Amniotic epithelial cell (primary cell): ENCODE results near the gene CPSF7.

Experiments used
- DNase-seq: peaks from one replicate; pipeline ENCODE4 v3.0.0-alpha.2; 2010; ENCODE audit warnings: low read depth

Gene CPSF7

DNA sequence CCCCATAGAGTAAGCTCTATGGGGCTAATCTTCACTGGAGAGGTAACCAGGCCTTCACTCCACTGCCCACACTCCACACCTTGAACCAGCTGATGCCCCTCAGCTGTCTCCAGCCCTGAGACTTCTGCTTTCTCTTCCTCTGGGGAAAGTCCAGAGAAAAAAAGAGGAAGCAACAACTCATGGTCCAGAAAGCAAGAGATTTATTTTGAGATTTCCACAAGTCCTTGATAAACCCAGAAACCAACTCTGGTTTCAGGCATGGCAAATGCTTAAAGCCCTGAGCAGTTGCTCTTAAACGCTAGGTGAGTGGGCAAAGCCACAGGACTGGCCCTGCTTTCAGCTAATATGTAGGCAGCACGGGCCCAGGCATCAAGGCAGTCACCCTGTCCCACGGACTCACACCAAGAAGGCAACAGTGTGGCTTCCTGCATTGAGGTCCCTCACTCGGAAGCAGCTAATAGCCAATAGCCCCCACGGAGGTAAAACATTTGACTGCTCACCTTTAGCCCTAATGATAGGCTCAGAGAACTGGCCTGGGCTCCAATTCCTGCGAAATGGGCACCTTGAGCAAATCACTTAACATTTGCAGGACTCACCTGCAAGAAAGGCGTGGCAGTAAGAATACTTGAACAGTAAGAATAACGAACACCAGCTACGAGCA lies 72.4 kb downstream of the CPSF7 start:
- no peak for DNase-seq

- DNase-seq: no peak
Observed at GRCh38 chr11:61356706-61357105, 73.1 kb downstream of the CPSF7 start.

- no peak for DNase-seq
Observed at GRCh38 chr11:61354208-61354607, 75.6 kb downstream of the CPSF7 start.

DNA sequence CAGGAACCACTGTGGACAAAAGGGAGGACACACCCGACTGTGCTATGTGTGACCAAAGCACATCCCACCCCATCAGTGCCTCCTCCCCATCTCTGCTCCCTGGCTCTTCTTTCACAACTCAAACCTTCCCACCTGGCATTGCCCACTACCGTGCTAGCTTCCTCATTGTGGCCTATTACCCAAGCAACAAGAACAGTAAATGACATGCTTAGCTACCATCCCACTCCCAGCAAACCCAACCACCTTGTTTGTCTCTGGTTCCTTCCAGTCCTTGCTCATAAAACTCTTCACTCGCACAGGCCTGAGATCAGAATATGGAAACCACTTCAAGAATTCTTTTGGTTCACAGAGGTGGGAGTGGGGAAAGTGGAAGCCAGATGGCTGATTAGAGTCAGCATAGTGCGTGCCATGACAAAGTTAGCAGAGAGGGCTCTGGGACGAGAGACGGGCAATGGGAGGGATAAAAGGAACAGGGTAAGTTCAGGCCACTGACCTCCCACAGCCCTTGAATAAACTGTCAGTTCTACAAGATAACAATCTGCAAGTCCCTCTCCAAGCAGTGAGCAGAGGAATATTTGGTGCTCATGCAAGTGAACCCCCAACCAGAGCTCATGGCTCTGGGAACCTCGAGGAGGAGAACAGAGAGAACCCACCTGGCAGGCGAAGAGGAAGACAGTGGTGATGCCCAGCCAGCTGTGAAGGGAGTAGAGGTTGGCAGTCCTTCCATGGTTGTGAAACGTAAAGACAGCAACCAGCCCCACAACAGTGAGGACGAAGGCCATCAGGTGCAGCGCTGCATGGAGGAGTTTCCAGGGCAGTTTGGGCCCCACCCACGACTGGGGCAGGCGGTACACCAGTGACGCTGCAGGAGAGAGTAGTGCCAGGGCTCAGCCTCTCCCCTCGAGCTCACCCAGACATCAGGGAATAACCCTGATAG lies 76.4 kb downstream of the CPSF7 start:
- DNase-seq: no peak
